Measurements from ENCODE around the gene VIM. TPM values are rescaled to one million over a fixed set of nuclear protein-coding genes. Genes with fewer than 3 reads are reported as not detected.

VIM gene
- total and polyA plus RNA-seq, 10 of the 15 experiments (the other 5 are each of a cell fraction or from before 2014, with no cell fraction given) = 44.2 to 287 (median 188) TPM

GRCh38 chr10:17228091-17229015 lies at the start of gene VIM (continued):
- TF ChIP-seq WRNIP1 (IDR thresholded peaks at IDR 0.05; ENCODE audit: borderline replicate concordance, low read depth, low read length) = no peak
- TF ChIP-seq GABPA (IDR thresholded peaks at IDR 0.05; ENCODE audit: low read depth) = no peak
- peak; percentile 67 for TF ChIP-seq DPF2 (IDR thresholded peaks at IDR 0.05)
- TF ChIP-seq, protein P1, sequence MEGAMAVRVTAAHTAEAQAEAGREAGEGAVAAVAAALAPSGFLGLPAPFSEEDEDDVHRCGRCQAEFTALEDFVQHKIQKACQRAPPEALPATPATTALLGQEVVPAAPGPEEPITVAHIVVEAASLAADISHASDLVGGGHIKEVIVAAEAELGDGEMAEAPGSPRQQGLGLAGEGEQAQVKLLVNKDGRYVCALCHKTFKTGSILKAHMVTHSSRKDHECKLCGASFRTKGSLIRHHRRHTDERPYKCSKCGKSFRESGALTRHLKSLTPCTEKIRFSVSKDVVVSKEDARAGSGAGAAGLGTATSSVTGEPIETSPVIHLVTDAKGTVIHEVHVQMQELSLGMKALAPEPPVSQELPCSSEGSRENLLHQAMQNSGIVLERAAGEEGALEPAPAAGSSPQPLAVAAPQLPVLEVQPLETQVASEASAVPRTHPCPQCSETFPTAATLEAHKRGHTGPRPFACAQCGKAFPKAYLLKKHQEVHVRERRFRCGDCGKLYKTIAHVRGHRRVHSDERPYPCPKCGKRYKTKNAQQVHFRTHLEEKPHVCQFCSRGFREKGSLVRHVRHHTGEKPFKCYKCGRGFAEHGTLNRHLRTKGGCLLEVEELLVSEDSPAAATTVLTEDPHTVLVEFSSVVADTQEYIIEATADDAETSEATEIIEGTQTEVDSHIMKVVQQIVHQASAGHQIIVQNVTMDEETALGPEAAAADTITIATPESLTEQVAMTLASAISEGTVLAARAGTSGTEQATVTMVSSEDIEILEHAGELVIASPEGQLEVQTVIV (IDR thresholded peaks at IDR 0.05; ENCODE audit: borderline replicate concordance, partially characterized antibody) = no peak
- no peak for TF ChIP-seq MEF2B (IDR thresholded peaks at IDR 0.05; ENCODE audit: partially characterized antibody, poor library complexity, severe bottlenecking)
- TF ChIP-seq FOXM1 (IDR thresholded peaks at IDR 0.05; ENCODE audit: low read depth, low read length) = no peak; the same call in 1 of the 2 replicates
- no peak; the same call in 1 of the 2 replicates for TF ChIP-seq PKNOX1 (IDR thresholded peaks at IDR 0.05)
- no peak for TF ChIP-seq ZNF274 (IDR thresholded peaks at IDR 0.05; ENCODE audit: insufficient read depth, insufficient read length)
- no peak for TF ChIP-seq ESRRA (IDR thresholded peaks at IDR 0.05; ENCODE audit: low read length)
- TF ChIP-seq, protein P2, sequence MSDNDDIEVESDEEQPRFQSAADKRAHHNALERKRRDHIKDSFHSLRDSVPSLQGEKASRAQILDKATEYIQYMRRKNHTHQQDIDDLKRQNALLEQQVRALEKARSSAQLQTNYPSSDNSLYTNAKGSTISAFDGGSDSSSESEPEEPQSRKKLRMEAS (IDR thresholded peaks at IDR 0.05; ENCODE audit: low read depth, low read length) = 0 out of 2 replicates have a peak, but pooled peaks have one; percentile 43
- no peak; the same call in 1 of the 2 replicates for TF ChIP-seq CHD1 (IDR thresholded peaks at IDR 0.05; ENCODE audit: low read depth, low read length)
- TF ChIP-seq IRF4 (IDR thresholded peaks at IDR 0.05; ENCODE audit: low read depth, low read length) = no peak
- TF ChIP-seq RAD21 (IDR thresholded peaks at IDR 0.05; ENCODE audit: insufficient read depth, low read depth, low read length) = no peak
- no peak for TF ChIP-seq SUPT20H (IDR thresholded peaks at IDR 0.05; ENCODE audit: borderline replicate concordance, control insufficient read depth, low read depth, low read length)
- TF ChIP-seq KDM1A (IDR thresholded peaks at IDR 0.05; ENCODE audit: borderline replicate concordance) = no peak
- no peak for TF ChIP-seq YBX1 (IDR thresholded peaks at IDR 0.05)
- TF ChIP-seq RFX5 (IDR thresholded peaks at IDR 0.05; ENCODE audit: low read depth, low read length) = no peak
- no peak for TF ChIP-seq ATF3 (IDR thresholded peaks at IDR 0.05; ENCODE audit: borderline replicate concordance, extremely low read depth, low read depth, low read length)
- 0 out of 2 replicates have a peak, but pooled peaks have one; percentile 12 for TF ChIP-seq PAX5 (IDR thresholded peaks at IDR 0.05; ENCODE audit: borderline replicate concordance, low read depth, low read length)
- no peak for TF ChIP-seq CEBPB (IDR thresholded peaks at IDR 0.05; ENCODE audit: borderline replicate concordance in 1 of 2, low read depth in 2 of 2, low read length in 2 of 2)
- no peak for TF ChIP-seq NR2C2 (IDR thresholded peaks at IDR 0.05; ENCODE audit: borderline replicate concordance, control insufficient read depth, insufficient read length, low read depth)
- TF ChIP-seq EP300 (IDR thresholded peaks at IDR 0.05; ENCODE audit: borderline replicate concordance in 1 of 2, control insufficient read depth in 1 of 2, low read depth in 2 of 2, low read length in 2 of 2) = peak in 1 of 2 experiments; percentile 45; a peak in 1 of 4 replicates
- TF ChIP-seq JUNB (IDR thresholded peaks at IDR 0.05) = no peak
- no peak for TF ChIP-seq POU2F2 (IDR thresholded peaks at IDR 0.05; ENCODE audit: borderline replicate concordance, low read depth, low read length)
- no peak; the same call in 1 of the 2 replicates for TF ChIP-seq RB1 (IDR thresholded peaks at IDR 0.05; ENCODE audit: borderline replicate concordance)
- no peak for TF ChIP-seq TAF1 (IDR thresholded peaks at IDR 0.05; ENCODE audit: borderline replicate concordance, low read depth, low read length)
